HEK293 (cell line): ENCODE data around the gene DGKG.

Experiments
- CTCF ChIA-PET: fragments of 350-600 bp; formaldehyde crosslinking; extraction: SDS; loops from one replicate; lab custom pipeline; 2021; ENCODE audit warnings: antibody characterized with exemption; lab: Yijun Ruan, JAX
- POLR2A ChIA-PET: fragments of 300-600 bp; formaldehyde crosslinking; extraction: SDS; loops from one replicate; lab custom pipeline; 2020; ENCODE audit warnings: antibody characterized with exemption, inconsistent platforms; lab: Yijun Ruan, JAX
- H3K27ac ChIP-seq: fragments of 200-500 bp; sonication (Bioruptor generic); 2 replicates; pipeline ENCODE4 v1.5.1; 2014; ENCODE audit warnings: low read depth, low read length, control low read depth, inconsistent platforms; ENCODE audit errors: extremely low read depth
- H3K36me3 ChIP-seq, 2 experiments: fragments of 200-500 bp in 1 of 2; sonication (Bioruptor generic) in 1 of 2; 1 replicate in 1 of 2; 2 replicates in 1 of 2; pipeline ENCODE4 v1.5.1; 2014 to 2017; ENCODE audit warnings: inconsistent platforms in 2 of 2, low read length in 2 of 2; ENCODE audit not compliant: control insufficient read depth in 2 of 2, insufficient read depth in 1 of 2
- H3K4me1 ChIP-seq: fragments of 200-500 bp; sonication (Bioruptor generic); 2 replicates; pipeline ENCODE4 v1.5.1; 2014; ENCODE audit warnings: mild to moderate bottlenecking, low read length, inconsistent platforms; ENCODE audit not compliant: control insufficient read depth, insufficient read depth
- H3K4me3 ChIP-seq: 2 replicates; pipeline ENCODE4 v1.5.1; 2011; ENCODE audit warnings: low read depth, mild to moderate bottlenecking, control low read depth, low read length, moderate library complexity
- H3K9me3 ChIP-seq: fragments of 200-500 bp; sonication (Bioruptor generic); 2 replicates; pipeline ENCODE4 v1.5.1; 2014; ENCODE audit warnings: low read depth, low read length, inconsistent platforms; ENCODE audit not compliant: control insufficient read depth, insufficient read depth
- GLI2 ChIP-seq: fragments of 450-650 bp; formaldehyde crosslinking; IDR thresholded peaks from 2 replicates; pipeline ENCODE4; 2017; ENCODE audit warnings: missing biosample characterization, missing genetic modification characterization, low read depth, borderline replicate concordance
- GLI4 ChIP-seq: fragments of 450-650 bp; formaldehyde crosslinking; IDR thresholded peaks from 2 replicates; pipeline ENCODE4 v1.5.1; 2016; ENCODE audit warnings: missing biosample characterization, missing genetic modification characterization
- KLF8 ChIP-seq: fragments of 450-650 bp; formaldehyde crosslinking; IDR thresholded peaks from 2 replicates; pipeline ENCODE4 v1.5.1; 2016; ENCODE audit warnings: missing biosample characterization, missing genetic modification characterization
- KLF9 ChIP-seq: fragments of 450-650 bp; formaldehyde crosslinking; IDR thresholded peaks from 2 replicates; pipeline ENCODE4 v1.5.1; 2016; ENCODE audit warnings: missing biosample characterization, missing genetic modification characterization, low read depth
- ZBTB44 ChIP-seq: fragments of 450-650 bp; IDR thresholded peaks from 2 replicates; pipeline ENCODE4 v1.5.1; 2018; ENCODE audit warnings: missing biosample characterization, mild to moderate bottlenecking, missing genetic modification characterization
- ZBTB8A ChIP-seq: fragments of 450-650 bp; formaldehyde crosslinking; IDR thresholded peaks from 2 replicates; pipeline ENCODE4 v1.5.1; 2016; ENCODE audit warnings: missing biosample characterization, missing genetic modification characterization
- ZFP3 ChIP-seq: fragments of 450-650 bp; formaldehyde crosslinking; IDR thresholded peaks from 2 replicates; pipeline ENCODE4 v1.5.1; 2016; ENCODE audit warnings: low read depth, missing biosample characterization, missing genetic modification characterization
- ZNF169 ChIP-seq: fragments of 450-650 bp; formaldehyde crosslinking; IDR thresholded peaks from 2 replicates; pipeline ENCODE4 v1.5.1; 2016; ENCODE audit warnings: missing biosample characterization, missing genetic modification characterization
- ZNF184 ChIP-seq: fragments of 450-650 bp; IDR thresholded peaks from 2 replicates; pipeline ENCODE4 v1.5.1; 2018; ENCODE audit warnings: missing biosample characterization, mild to moderate bottlenecking, missing genetic modification characterization
- ZNF2 ChIP-seq: fragments of 450-650 bp; formaldehyde crosslinking; IDR thresholded peaks from 2 replicates; pipeline ENCODE4 v1.5.1; 2016; ENCODE audit warnings: missing biosample characterization, missing genetic modification characterization
- ZNF292 ChIP-seq: fragments of 450-650 bp; formaldehyde crosslinking; IDR thresholded peaks from 2 replicates; pipeline ENCODE4 v1.5.1; 2016; ENCODE audit warnings: low read depth, missing biosample characterization, missing genetic modification characterization, borderline replicate concordance
- ZNF354C ChIP-seq: fragments of 450-650 bp; formaldehyde crosslinking; IDR thresholded peaks from 2 replicates; pipeline ENCODE4 v1.5.1; 2016; ENCODE audit warnings: missing biosample characterization, missing genetic modification characterization, low read depth, borderline replicate concordance
- ZNF362 ChIP-seq: fragments of 450-650 bp; formaldehyde crosslinking; IDR thresholded peaks from 2 replicates; pipeline ENCODE4 v1.5.1; 2016; ENCODE audit warnings: missing biosample characterization, missing genetic modification characterization
- ZNF37A ChIP-seq: fragments of 450-650 bp; IDR thresholded peaks from 2 replicates; pipeline ENCODE4 v1.5.1; 2018; ENCODE audit warnings: missing biosample characterization, missing genetic modification characterization
- ZNF398 ChIP-seq: fragments of 450-650 bp; formaldehyde crosslinking; IDR thresholded peaks from 2 replicates; pipeline ENCODE4 v1.5.1; 2017; ENCODE audit warnings: missing biosample characterization, missing genetic modification characterization
- ZNF426 ChIP-seq: fragments of 450-650 bp; formaldehyde crosslinking; IDR thresholded peaks from 2 replicates; pipeline ENCODE4 v1.5.1; 2017; ENCODE audit warnings: missing biosample characterization, missing genetic modification characterization, mild to moderate bottlenecking, inconsistent platforms, moderate library complexity
- ZNF514 ChIP-seq: fragments of 450-650 bp; formaldehyde crosslinking; IDR thresholded peaks from 2 replicates; pipeline ENCODE4 v1.5.1; 2016; ENCODE audit warnings: missing biosample characterization, missing genetic modification characterization
- ZNF585B ChIP-seq: fragments of 450-650 bp; formaldehyde crosslinking; IDR thresholded peaks from 2 replicates; pipeline ENCODE4 v1.5.1; 2016; ENCODE audit warnings: missing biosample characterization, missing genetic modification characterization
- ZNF621 ChIP-seq: fragments of 450-650 bp; formaldehyde crosslinking; IDR thresholded peaks from 2 replicates; pipeline ENCODE4 v1.5.1; 2017; ENCODE audit warnings: missing biosample characterization, missing genetic modification characterization
- ZNF626 ChIP-seq: fragments of 450-650 bp; sonication (Bioruptor Pico); formaldehyde crosslinking; IDR thresholded peaks from 2 replicates; pipeline ENCODE4 v1.5.1; 2018; ENCODE audit warnings: missing biosample characterization, missing genetic modification characterization, inconsistent platforms
- ZNF670 ChIP-seq: fragments of 450-650 bp; formaldehyde crosslinking; IDR thresholded peaks from 2 replicates; pipeline ENCODE4 v1.5.1; 2016; ENCODE audit warnings: missing biosample characterization, missing genetic modification characterization, low read depth
- ZNF677 ChIP-seq: fragments of 450-650 bp; IDR thresholded peaks from 2 replicates; pipeline ENCODE4 v1.5.0; 2018; ENCODE audit warnings: missing biosample characterization, mild to moderate bottlenecking, missing genetic modification characterization, moderate library complexity
- ZNF692 ChIP-seq: fragments of 450-650 bp; formaldehyde crosslinking; IDR thresholded peaks from 2 replicates; pipeline ENCODE4 v1.5.1; 2016; ENCODE audit warnings: missing biosample characterization, missing genetic modification characterization
- ZNF701 ChIP-seq: fragments of 450-650 bp; formaldehyde crosslinking; IDR thresholded peaks from 2 replicates; pipeline ENCODE4 v1.5.1; 2016; ENCODE audit warnings: missing biosample characterization, missing genetic modification characterization
- ZNF785 ChIP-seq: fragments of 450-650 bp; formaldehyde crosslinking; IDR thresholded peaks from 2 replicates; pipeline ENCODE4 v1.5.1; 2016; ENCODE audit warnings: missing biosample characterization, missing genetic modification characterization
- ZNF830 ChIP-seq: fragments of 450-650 bp; IDR thresholded peaks from 2 replicates; pipeline ENCODE4 v1.5.0; 2018; ENCODE audit warnings: missing biosample characterization, missing genetic modification characterization, low read depth, mild to moderate bottlenecking, moderate library complexity
- ZSCAN16 ChIP-seq: fragments of 450-650 bp; formaldehyde crosslinking; IDR thresholded peaks from 2 replicates; pipeline ENCODE4 v1.5.1; 2016; ENCODE audit warnings: missing biosample characterization, missing genetic modification characterization
- TF ChIP-seq, protein P1 (sequence below): fragments of 450-650 bp; formaldehyde crosslinking; IDR thresholded peaks from 2 replicates; pipeline ENCODE4 v1.5.1; 2017; ENCODE audit warnings: missing biosample characterization, missing genetic modification characterization

Gene DGKG

GRCh38 chr3:186129206-186129605, 232.8 kb downstream of the DGKG start:
- Histone ChIP-seq H3K27ac (no peak overlapping the region), H3K36me3 (no peaks in the 10 kb centered on the region), H3K4me3 (no peak overlapping the region), H3K4me1 (no peaks in the 10 kb centered on the region), H3K9me3 (no peaks in the 10 kb centered on the region)
- POLR2A ChIA-PET: no interaction called here
- CTCF ChIA-PET: no interaction called here
- TF ChIP-seq ZNF785 (tag by site-specific recombination) (no peak), ZNF677 (tag by site-specific recombination) (no peak), KLF9 (no peak), ZBTB44 (tag by site-specific recombination) (no peak), ZNF292 (no peak), ZNF701 (tag by site-specific recombination) (no peak), ZNF169 (tag by site-specific recombination) (no peak)

DNA sequence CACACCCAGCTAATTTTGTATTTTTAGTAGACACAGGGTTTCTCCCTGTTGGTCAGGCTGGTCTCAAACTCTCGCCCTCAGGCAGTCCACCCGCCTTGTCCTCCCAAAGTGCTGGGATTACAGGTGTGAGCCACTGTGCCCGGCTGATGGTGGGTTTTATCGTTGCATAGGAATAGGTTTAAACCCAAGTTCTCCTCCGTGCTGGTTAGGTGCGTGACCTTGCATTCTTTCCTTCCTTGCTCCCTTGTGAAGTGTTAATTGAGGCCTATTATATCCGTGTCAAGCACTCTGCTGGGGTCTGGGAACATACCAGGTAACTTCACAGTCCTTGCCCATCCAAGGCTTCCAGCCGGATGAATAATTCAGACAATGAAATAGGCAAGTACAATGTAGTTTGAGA, 233.9 kb downstream of the DGKG start:
- ChIA-PET POLR2A (no interaction called here), CTCF (no interaction called here)
- TF ChIP-seq ZNF2 (tag by site-specific recombination) (no peak), ZNF426 (tag by site-specific recombination) (no peak), ZNF785 (tag by site-specific recombination) (no peak), ZNF830 (tag by site-specific recombination) (no peak), ZNF514 (no peak), ZNF292 (no peak), ZNF362 (tag by site-specific recombination) (no peak), ZBTB8A (tag by site-specific recombination) (no peak), GLI4 (no peak), GLI2 (tag by site-specific recombination) (no peak), ZFP3 (tag by site-specific recombination) (no peak), ZNF621 (tag by site-specific recombination) (no peak), ZNF354C (tag by site-specific recombination) (no peak), ZNF626 (tag by site-specific recombination) (no peak)
- no peaks in the 10 kb centered on the region for H3K9me3 ChIP-seq
- no peak overlapping the region for H3K27ac ChIP-seq
- no peaks in the 10 kb centered on the region for H3K4me1 ChIP-seq
- H3K36me3 ChIP-seq: no peaks in the 10 kb centered on the region
- no peak overlapping the region for H3K4me3 ChIP-seq

GRCh38 chr3:186127463-186127862, 234.6 kb downstream of the DGKG start:
- Histone ChIP-seq H3K36me3 (no peaks in the 10 kb centered on the region), H3K4me3 (no peak overlapping the region), H3K4me1 (no peaks in the 10 kb centered on the region), H3K27ac (no peak overlapping the region), H3K9me3 (no peaks in the 10 kb centered on the region)
- POLR2A ChIA-PET: no interaction called here
- CTCF ChIA-PET: no interaction called here
- TF ChIP-seq ZNF692 (tag by site-specific recombination) (no peak), ZNF585B (tag by site-specific recombination) (no peak), ZNF670 (tag by site-specific recombination) (no peak), KLF8 (tag by site-specific recombination) (no peak), ZSCAN16 (tag by site-specific recombination) (no peak), ZNF184 (tag by site-specific recombination) (no peak), ZNF398 (tag by site-specific recombination) (no peak), ZNF37A (tag by site-specific recombination) (no peak)
- TF ChIP-seq, protein P1, sequence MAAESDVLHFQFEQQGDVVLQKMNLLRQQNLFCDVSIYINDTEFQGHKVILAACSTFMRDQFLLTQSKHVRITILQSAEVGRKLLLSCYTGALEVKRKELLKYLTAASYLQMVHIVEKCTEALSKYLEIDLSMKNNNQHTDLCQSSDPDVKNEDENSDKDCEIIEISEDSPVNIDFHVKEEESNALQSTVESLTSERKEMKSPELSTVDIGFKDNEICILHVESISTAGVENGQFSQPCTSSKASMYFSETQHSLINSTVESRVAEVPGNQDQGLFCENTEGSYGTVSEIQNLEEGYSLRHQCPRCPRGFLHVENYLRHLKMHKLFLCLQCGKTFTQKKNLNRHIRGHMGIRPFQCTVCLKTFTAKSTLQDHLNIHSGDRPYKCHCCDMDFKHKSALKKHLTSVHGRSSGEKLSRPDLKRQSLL (tag by site-specific recombination): no peak
